Uterus (tissue), 2 donors: ENCODE measurements around the gene CEBPA.

Experiments used
- CTCF ChIP-seq, 4 experiments: fragments of 200-600 bp in 2 of 4; fragments of 450-650 bp in 2 of 4; sonication (generic) in 2 of 4; IDR thresholded peaks; one replicate each; pipeline ENCODE4 v1.5.1; 2016 to 2019; ENCODE audit warnings: antibody characterized with exemption in 4 of 4, mild to moderate bottlenecking in 2 of 4, moderate library complexity in 1 of 4
- POLR2A ChIP-seq, 2 donors: fragments of 450-650 bp; IDR thresholded peaks; one replicate each; pipeline ENCODE4 v1.6.1; 2016; ENCODE audit warnings: antibody characterized with exemption in 2 of 2, mild to moderate bottlenecking in 1 of 2, moderate library complexity in 1 of 2

GRCh38 chr19:33290956-33291622 is 11.2 kb downstream of the CEBPA start:
- TF ChIP-seq CTCF (IDR thresholded peaks at IDR 0.05): no peak
- no peak for TF ChIP-seq POLR2A (IDR thresholded peaks at IDR 0.05)
